Keratinocyte (primary cell): ENCODE data around the gene RASAL3. TPM values are rescaled to one million over a fixed set of nuclear protein-coding genes. Genes with fewer than 3 reads are reported as not detected.

Experiments used
- DNase-seq: peaks from one replicate; pipeline ENCODE4 v3.0.0-alpha.2; 2011; ENCODE audit warnings: low read depth, missing footprints, low spot score
- FAIRE-seq: peaks from 2 replicates; lab custom pipeline; 2011; peaks lifted over from hg19 to GRCh38; lab: Jason Lieb, UNC
- H2AFZ ChIP-seq: 2 replicates; pipeline ENCODE4 v1.6.0; 2012; ENCODE audit warnings: low read length, control low read depth, inconsistent platforms; ENCODE audit not compliant: control insufficient read depth
- H3K27ac ChIP-seq: 2 replicates; pipeline ENCODE4 v1.5.1; 2011; ENCODE audit warnings: low read length; ENCODE audit not compliant: control insufficient read depth, insufficient read depth
- H3K27me3 ChIP-seq: 3 replicates; pipeline ENCODE4 v1.6.0; 2011; ENCODE audit warnings: low read length; ENCODE audit not compliant: control insufficient read depth, insufficient read depth; ENCODE audit errors: extremely low read depth
- H3K36me3 ChIP-seq, 2 experiments: 2 replicates in 1 of 2; 3 replicates in 1 of 2; pipeline ENCODE4 v1.5.1; 2011; ENCODE audit warnings: low read length in 2 of 2, mild to moderate bottlenecking in 1 of 2; ENCODE audit not compliant: control insufficient read depth in 2 of 2, insufficient read depth in 2 of 2; ENCODE audit errors: extremely low read depth in 1 of 2
- H3K4me1 ChIP-seq: 3 replicates; pipeline ENCODE4 v1.5.1; 2011; ENCODE audit warnings: low read length; ENCODE audit not compliant: control insufficient read depth, insufficient read depth; ENCODE audit errors: extremely low read depth
- H3K4me2 ChIP-seq: 3 replicates; pipeline ENCODE4 v1.6.0; 2011; ENCODE audit warnings: low read depth, low read length; ENCODE audit not compliant: control insufficient read depth, insufficient read depth; ENCODE audit errors: extremely low read depth
- H3K4me3 ChIP-seq, 3 experiments: fragments of 200-600 bp in 1 of 3; sonication (generic) in 1 of 3; 2 replicates in 2 of 3; 3 replicates in 1 of 3; pipeline ENCODE4 v1.5.1; 2011 to 2016; ENCODE audit warnings: low read length in 3 of 3, mild to moderate bottlenecking in 3 of 3, control low read depth in 2 of 3, inconsistent platforms in 1 of 3, low read depth in 1 of 3, mixed read lengths in 1 of 3, mixed run types in 1 of 3, moderate library complexity in 1 of 3; ENCODE audit not compliant: control insufficient read depth in 2 of 3, insufficient read depth in 2 of 3; ENCODE audit errors: extremely low read depth in 1 of 3
- H3K79me2 ChIP-seq: 2 replicates; pipeline ENCODE4 v1.6.0; 2012; ENCODE audit warnings: low read length; ENCODE audit not compliant: control insufficient read depth, insufficient read depth
- H3K9ac ChIP-seq: 3 replicates; pipeline ENCODE4 v1.6.0; 2011; ENCODE audit warnings: low read length; ENCODE audit not compliant: control insufficient read depth, insufficient read depth; ENCODE audit errors: extremely low read depth
- H3K9me1 ChIP-seq: 3 replicates; pipeline ENCODE4 v1.6.0; 2011; ENCODE audit warnings: low read length; ENCODE audit not compliant: control insufficient read depth, insufficient read depth; ENCODE audit errors: extremely low read depth
- H3K9me3 ChIP-seq: 2 replicates; pipeline ENCODE4 v1.5.1; 2012; ENCODE audit warnings: low read depth, low read length; ENCODE audit not compliant: control insufficient read depth
- H4K20me1 ChIP-seq: 3 replicates; pipeline ENCODE4 v1.6.0; 2011; ENCODE audit warnings: low read length; ENCODE audit not compliant: control insufficient read depth, insufficient read depth; ENCODE audit errors: extremely low read depth
- EZH2 ChIP-seq: IDR thresholded peaks from one replicate; pipeline ENCODE4 v1.6.1; 2012; ENCODE audit warnings: inconsistent platforms, mild to moderate bottlenecking, low read length, moderate library complexity
- dilution Hi-C: fragments of 300-500 bp; cut with MboI; formaldehyde crosslinking; loops from one replicate; pipeline ENCODE4 v1.7.0; 2020; ENCODE audit warnings: low sequenced_read_pairs; ENCODE audit not compliant: extremely low pct_ligation_motif_present
- polyA plus RNA-seq, 5 experiments: library from polyadenylated mRNA; depleted of rRNA in 3 of 5; stranded (reverse) in 3 of 5; stranded (forward) in 1 of 5; unstranded in 1 of 5; fragments of >200 nt; gene quantifications; 1 replicate in 1 of 5; 2 replicates in 3 of 5; 3 replicates in 1 of 5; pipeline versions ENCODE4 v1.2.1 to v1.2.3, GENCODE V29; 2011 to 2012; ENCODE audit warnings: missing spikeins in 2 of 5, low read depth in 1 of 5, low replicate concordance in 1 of 5
- TF ChIP-seq, protein P1 (sequence below), 3 experiments: IDR thresholded peaks in 1 of 3; conservative IDR thresholded peaks in 1 of 3; optimal IDR thresholded peaks in 1 of 3; 2 replicates in 2 of 3; 3 replicates in 1 of 3; pipeline versions ENCODE3 to v1.5.1; 2011; ENCODE audit warnings: low read length in 3 of 3, mild to moderate bottlenecking in 3 of 3, moderate library complexity in 2 of 3, control low read depth in 1 of 3, inconsistent platforms in 1 of 3; ENCODE audit not compliant: insufficient read depth in 2 of 3; ENCODE audit errors: extremely low read depth in 1 of 3

RASAL3 gene
- polyA plus RNA-seq, 1 donor (not counting 4 experiments of a cell fraction or from before 2014, with no cell fraction given) = not detected

DNA sequence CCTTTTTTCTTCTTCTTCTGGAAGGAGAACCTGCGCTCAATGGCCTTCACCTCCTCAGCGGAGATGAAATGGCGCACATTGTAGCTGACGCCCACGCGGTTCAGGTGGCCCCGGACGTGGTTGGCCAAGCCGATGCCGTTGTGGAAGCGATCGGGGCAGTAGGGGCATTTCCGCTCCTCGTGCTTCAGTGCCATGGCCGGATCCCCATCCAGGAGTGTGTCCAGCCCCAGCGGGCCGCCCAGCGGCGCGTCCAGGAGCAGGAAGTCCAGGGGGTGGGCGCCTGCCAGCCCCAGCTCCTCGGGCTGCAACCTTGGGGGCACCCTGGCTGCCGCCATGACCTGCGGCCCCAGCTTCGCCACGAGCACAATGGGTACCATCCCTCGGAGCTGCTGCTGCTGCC, 25.8 kb downstream of the RASAL3 start:
- no peaks in the 10 kb centered on the region for H3K9me3 ChIP-seq
- no peak overlapping the region for H3K4me3 ChIP-seq
- no peaks in the 10 kb centered on the region for H3K9me1 ChIP-seq
- no peaks in the 10 kb centered on the region for H3K79me2 ChIP-seq
- no peak overlapping the region for H3K27ac ChIP-seq
- H3K27me3 ChIP-seq = peaks cover 8% of the 10 kb centered on the region
- no peak overlapping the region for H3K4me2 ChIP-seq
- H3K9ac ChIP-seq = no peak overlapping the region
- H3K36me3 ChIP-seq = no peaks in the 10 kb centered on the region
- FAIRE-seq = no peak
- no peak overlapping the region for H2AFZ ChIP-seq
- H3K4me1 ChIP-seq = no peaks in the 10 kb centered on the region
- no peaks in the 10 kb centered on the region for H4K20me1 ChIP-seq
- no peak for DNase-seq
- TF ChIP-seq, protein P1, sequence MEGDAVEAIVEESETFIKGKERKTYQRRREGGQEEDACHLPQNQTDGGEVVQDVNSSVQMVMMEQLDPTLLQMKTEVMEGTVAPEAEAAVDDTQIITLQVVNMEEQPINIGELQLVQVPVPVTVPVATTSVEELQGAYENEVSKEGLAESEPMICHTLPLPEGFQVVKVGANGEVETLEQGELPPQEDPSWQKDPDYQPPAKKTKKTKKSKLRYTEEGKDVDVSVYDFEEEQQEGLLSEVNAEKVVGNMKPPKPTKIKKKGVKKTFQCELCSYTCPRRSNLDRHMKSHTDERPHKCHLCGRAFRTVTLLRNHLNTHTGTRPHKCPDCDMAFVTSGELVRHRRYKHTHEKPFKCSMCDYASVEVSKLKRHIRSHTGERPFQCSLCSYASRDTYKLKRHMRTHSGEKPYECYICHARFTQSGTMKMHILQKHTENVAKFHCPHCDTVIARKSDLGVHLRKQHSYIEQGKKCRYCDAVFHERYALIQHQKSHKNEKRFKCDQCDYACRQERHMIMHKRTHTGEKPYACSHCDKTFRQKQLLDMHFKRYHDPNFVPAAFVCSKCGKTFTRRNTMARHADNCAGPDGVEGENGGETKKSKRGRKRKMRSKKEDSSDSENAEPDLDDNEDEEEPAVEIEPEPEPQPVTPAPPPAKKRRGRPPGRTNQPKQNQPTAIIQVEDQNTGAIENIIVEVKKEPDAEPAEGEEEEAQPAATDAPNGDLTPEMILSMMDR (optimal IDR thresholded peaks at IDR 0.05 in 1 of 3, IDR thresholded peaks at IDR 0.05 in 1 of 3, conservative IDR thresholded peaks at IDR 0.05 in 1 of 3; ENCODE audit: extremely low read depth in 1 of 3, insufficient read depth in 2 of 3, low read length in 3 of 3) = no peak
- no peak for TF ChIP-seq EZH2
- dilution Hi-C loops = no loop called here

DNA sequence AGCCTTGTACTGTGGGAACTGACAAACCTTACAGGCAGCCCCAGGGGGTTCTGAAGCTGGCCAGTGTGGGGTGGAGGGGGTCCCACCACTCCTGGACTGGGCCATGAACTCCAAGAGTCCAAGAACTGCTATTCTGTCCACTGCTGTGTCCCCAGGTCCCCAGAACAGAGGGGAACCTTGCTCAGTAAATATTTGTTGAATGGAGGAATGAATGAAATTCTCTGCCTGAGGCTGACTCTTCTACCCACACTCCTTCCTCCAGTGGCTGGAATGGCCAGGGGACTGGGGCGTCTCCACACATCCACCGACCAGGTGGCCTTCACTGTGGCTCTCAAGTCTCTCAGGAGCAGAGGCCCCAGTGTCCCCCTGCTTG, 26.2 kb downstream of the RASAL3 start:
- dilution Hi-C loops = no loop called here
- no peak for DNase-seq

More for the DNA sequence above, 26.2 kb downstream of the RASAL3 start:
- Histone ChIP-seq H3K4me2 (no peak overlapping the region), H2AFZ (no peak overlapping the region), H3K4me3 (no peak overlapping the region), H4K20me1 (no peaks in the 10 kb centered on the region), H3K9me1 (no peaks in the 10 kb centered on the region), H3K4me1 (no peaks in the 10 kb centered on the region), H3K27ac (no peak overlapping the region), H3K9me3 (no peaks in the 10 kb centered on the region), H3K79me2 (no peaks in the 10 kb centered on the region), H3K36me3 (no peaks in the 10 kb centered on the region), H3K9ac (no peak overlapping the region), H3K27me3 (peaks cover 5% of the 10 kb centered on the region)
- TF ChIP-seq EZH2 = no peak
- TF ChIP-seq, protein P1 (optimal IDR thresholded peaks at IDR 0.05 in 1 of 3, IDR thresholded peaks at IDR 0.05 in 1 of 3, conservative IDR thresholded peaks at IDR 0.05 in 1 of 3; ENCODE audit: extremely low read depth in 1 of 3, insufficient read depth in 2 of 3, low read length in 3 of 3) = no peak
- FAIRE-seq = no peak
